ENCODE data around the gene ANGPTL8.

The ANGPTL8 gene

GRCh38 chr19:11269408-11269807, 30.0 kb downstream of the ANGPTL8 start:
- WGBS, 2 donors (ENCODE audit: extremely low coverage in 2 of 2, insufficient read length in 2 of 2, insufficient replicate concordance in 1 of 2): no CpG with 5 or more reads among the region's 7 CpGs
- no peak overlapping the region for H2BK5ac ChIP-seq (ENCODE audit: low read length)
- no peak overlapping the region for H3K14ac ChIP-seq (ENCODE audit: low read length)
- no peak overlapping the region for H3K27ac ChIP-seq (replicated peaks; ENCODE audit: low read length)
- H3K36me3 ChIP-seq (replicated peaks in 1 of 2; ENCODE audit: control insufficient read depth in 2 of 2, insufficient read depth in 2 of 2, low read length in 2 of 2): no peaks in the 10 kb centered on the region
- no peaks in the 10 kb centered on the region for H3K27me3 ChIP-seq (ENCODE audit: control insufficient read depth in 3 of 3, insufficient read depth in 3 of 3, low read depth in 1 of 3, low read length in 3 of 3)
- H2BK12ac ChIP-seq (ENCODE audit: low read length): no peak overlapping the region
- H3K79me1 ChIP-seq (ENCODE audit: low read depth, low read length): no peaks in the 10 kb centered on the region
- H3K9ac ChIP-seq (ENCODE audit: low read depth, low read length, poor library complexity): no peak overlapping the region
- H3K4me2 ChIP-seq (ENCODE audit: insufficient read depth, low read length, poor library complexity, severe bottlenecking): no peak overlapping the region
- H3K4me3 ChIP-seq (ENCODE audit: low read length in 2 of 2): no peak overlapping the region
- H4K91ac ChIP-seq (ENCODE audit: low read depth, low read length, poor library complexity): no peak overlapping the region
- no peak overlapping the region for H3K4ac ChIP-seq (ENCODE audit: low read length)
- H3K9me3 ChIP-seq (replicated peaks in 1 of 2; ENCODE audit: control insufficient read depth in 2 of 2, insufficient read depth in 1 of 2, low read depth in 1 of 2, low read length in 2 of 2): no peaks in the 10 kb centered on the region
- DNase-seq (ENCODE audit: low spot score): no peak
- H4K8ac ChIP-seq (ENCODE audit: low read depth, low read length): no peak overlapping the region
- H3K4me1 ChIP-seq (ENCODE audit: control insufficient read depth in 2 of 2, insufficient read depth in 1 of 2, low read depth in 1 of 2, low read length in 2 of 2): peaks cover 0 to 5% of the 10 kb centered on the region in 2 donors
- peak overlapping the region; percentile 4 for H2AFZ ChIP-seq (ENCODE audit: low read length)
- H2BK15ac ChIP-seq (ENCODE audit: low read length): no peak overlapping the region
- H2AK5ac ChIP-seq (ENCODE audit: low read depth, low read length): no peak overlapping the region
- no peak overlapping the region for H3K23ac ChIP-seq (ENCODE audit: low read depth, low read length, poor library complexity)
- no peak overlapping the region for H3K18ac ChIP-seq (ENCODE audit: low read length)
- H2BK120ac ChIP-seq (ENCODE audit: low read depth, low read length): no peak overlapping the region

DNA sequence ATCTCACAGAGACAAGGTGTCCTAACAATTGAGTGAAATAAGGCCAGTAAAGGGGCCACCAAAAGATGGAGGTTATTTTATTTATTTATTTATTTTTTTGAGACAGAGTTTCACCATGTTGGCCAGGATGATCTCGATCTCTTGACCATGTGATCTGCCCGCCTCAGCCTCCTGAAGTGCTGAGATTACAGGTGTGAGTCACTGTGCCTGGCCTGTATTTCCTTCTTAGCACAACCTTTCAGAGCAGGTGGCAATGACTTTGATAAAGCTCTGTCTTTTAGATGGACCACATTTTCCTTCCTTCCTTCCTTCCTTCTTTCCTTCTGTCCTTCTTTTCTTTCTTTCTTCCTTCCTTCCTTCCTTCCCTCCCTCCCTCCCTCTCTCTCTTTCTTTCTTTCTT, 33.9 kb downstream of the ANGPTL8 start:
- H3K27me3 ChIP-seq (ENCODE audit: control insufficient read depth in 3 of 3, insufficient read depth in 3 of 3, low read depth in 1 of 3, low read length in 3 of 3): no peaks in the 10 kb centered on the region

DNA sequence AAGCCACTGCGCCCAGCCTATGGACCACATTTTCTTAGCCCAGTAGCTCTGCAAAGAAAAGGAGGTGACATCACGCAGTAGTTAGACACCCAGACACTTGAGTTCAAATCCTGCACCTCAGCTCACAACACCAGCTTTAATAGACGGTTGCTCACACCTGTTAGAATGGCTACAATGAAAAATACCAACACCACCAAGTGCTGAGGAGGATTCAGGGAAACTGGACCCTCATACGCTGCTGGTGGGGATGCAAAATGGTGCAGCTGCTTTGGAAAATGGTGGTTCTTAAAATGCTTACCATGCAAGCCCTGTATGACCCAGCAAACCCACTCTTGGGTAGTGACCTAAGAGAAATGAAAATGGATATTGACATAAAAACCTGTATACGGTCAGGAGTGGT, 34.6 kb downstream of the ANGPTL8 start:
- H3K9ac ChIP-seq (ENCODE audit: low read depth, low read length, poor library complexity): no peak overlapping the region
- H3K23ac ChIP-seq (ENCODE audit: low read depth, low read length, poor library complexity): no peak overlapping the region
- no peak overlapping the region for H2BK12ac ChIP-seq (ENCODE audit: low read length)
- H2BK5ac ChIP-seq (ENCODE audit: low read length): no peak overlapping the region
- H3K4me3 ChIP-seq (ENCODE audit: low read length in 2 of 2): no peak overlapping the region
- no peak overlapping the region for H3K4me2 ChIP-seq (ENCODE audit: insufficient read depth, low read length, poor library complexity, severe bottlenecking)
- no peak overlapping the region for H2AK5ac ChIP-seq (ENCODE audit: low read depth, low read length)
- no peaks in the 10 kb centered on the region for H3K79me1 ChIP-seq (ENCODE audit: low read depth, low read length)
- no peaks in the 10 kb centered on the region for H3K27me3 ChIP-seq (ENCODE audit: control insufficient read depth in 3 of 3, insufficient read depth in 3 of 3, low read depth in 1 of 3, low read length in 3 of 3)
- no peak overlapping the region for H2BK15ac ChIP-seq (ENCODE audit: low read length)
- H2AFZ ChIP-seq (ENCODE audit: low read length): no peak overlapping the region
- no peak for DNase-seq (ENCODE audit: low spot score)
- H2BK120ac ChIP-seq (ENCODE audit: low read depth, low read length): no peak overlapping the region
- H4K8ac ChIP-seq (ENCODE audit: low read depth, low read length): no peak overlapping the region
- H3K9me3 ChIP-seq (replicated peaks in 1 of 2; ENCODE audit: control insufficient read depth in 2 of 2, insufficient read depth in 1 of 2, low read depth in 1 of 2, low read length in 2 of 2): peaks cover under 1 to 4% of the 10 kb centered on the region in 2 donors
- H3K14ac ChIP-seq (ENCODE audit: low read length): no peak overlapping the region
- H3K4ac ChIP-seq (ENCODE audit: low read length): no peak overlapping the region
- no peak overlapping the region for H3K18ac ChIP-seq (ENCODE audit: low read length)
- no peak overlapping the region for H4K91ac ChIP-seq (ENCODE audit: low read depth, low read length, poor library complexity)
- WGBS, 2 donors (ENCODE audit: extremely low coverage in 2 of 2, insufficient read length in 2 of 2, insufficient replicate concordance in 1 of 2): no CpG with 5 or more reads among the region's 5 CpGs
- peaks cover 0 to 16% of the 10 kb centered on the region in 2 donors for H3K4me1 ChIP-seq (ENCODE audit: control insufficient read depth in 2 of 2, insufficient read depth in 1 of 2, low read depth in 1 of 2, low read length in 2 of 2)
- H3K27ac ChIP-seq (replicated peaks; ENCODE audit: low read length): no peak overlapping the region
- H3K36me3 ChIP-seq (replicated peaks in 1 of 2; ENCODE audit: control insufficient read depth in 2 of 2, insufficient read depth in 2 of 2, low read length in 2 of 2): no peaks in the 10 kb centered on the region

More for the DNA sequence above, 33.9 kb downstream of the ANGPTL8 start:
- Histone ChIP-seq H3K27ac (replicated peaks; ENCODE audit: low read length) (no peak overlapping the region), H3K36me3 (replicated peaks in 1 of 2; ENCODE audit: control insufficient read depth in 2 of 2, insufficient read depth in 2 of 2, low read length in 2 of 2) (no peaks in the 10 kb centered on the region), H3K18ac (ENCODE audit: low read length) (no peak overlapping the region), H3K9me3 (replicated peaks in 1 of 2; ENCODE audit: control insufficient read depth in 2 of 2, insufficient read depth in 1 of 2, low read depth in 1 of 2, low read length in 2 of 2) (peaks cover 0 to 2% of the 10 kb centered on the region in 2 donors), H2AK5ac (ENCODE audit: low read depth, low read length) (no peak overlapping the region), H3K79me1 (ENCODE audit: low read depth, low read length) (no peaks in the 10 kb centered on the region), H3K4me2 (ENCODE audit: insufficient read depth, low read length, poor library complexity, severe bottlenecking) (no peak overlapping the region), H3K9ac (ENCODE audit: low read depth, low read length, poor library complexity) (no peak overlapping the region), H3K23ac (ENCODE audit: low read depth, low read length, poor library complexity) (no peak overlapping the region), H3K4ac (ENCODE audit: low read length) (no peak overlapping the region), H2BK12ac (ENCODE audit: low read length) (no peak overlapping the region), H3K4me3 (ENCODE audit: low read length in 2 of 2) (no peak overlapping the region), H4K8ac (ENCODE audit: low read depth, low read length) (no peak overlapping the region), H2BK15ac (ENCODE audit: low read length) (no peak overlapping the region), H3K4me1 (ENCODE audit: control insufficient read depth in 2 of 2, insufficient read depth in 1 of 2, low read depth in 1 of 2, low read length in 2 of 2) (peaks cover 0 to 11% of the 10 kb centered on the region in 2 donors), H4K91ac (ENCODE audit: low read depth, low read length, poor library complexity) (no peak overlapping the region), H2AFZ (ENCODE audit: low read length) (no peak overlapping the region), H3K14ac (ENCODE audit: low read length) (no peak overlapping the region), H2BK5ac (ENCODE audit: low read length) (no peak overlapping the region), H2BK120ac (ENCODE audit: low read depth, low read length) (no peak overlapping the region)
- DNase-seq (ENCODE audit: low spot score): no peak
- WGBS, 2 donors (ENCODE audit: extremely low coverage in 2 of 2, insufficient read length in 2 of 2, insufficient replicate concordance in 1 of 2): no CpG with 5 or more reads among the region's 2 CpGs

GRCh38 chr19:11274533-11275086, 35.2 kb downstream of the ANGPTL8 start:
- Histone ChIP-seq H3K9ac (ENCODE audit: low read depth, low read length, poor library complexity) (no peak overlapping the region), H3K27ac (replicated peaks; ENCODE audit: low read length) (no peak overlapping the region), H3K23ac (ENCODE audit: low read depth, low read length, poor library complexity) (no peak overlapping the region), H3K4me2 (ENCODE audit: insufficient read depth, low read length, poor library complexity, severe bottlenecking) (no peak overlapping the region), H3K9me3 (replicated peaks in 1 of 2; ENCODE audit: control insufficient read depth in 2 of 2, insufficient read depth in 1 of 2, low read depth in 1 of 2, low read length in 2 of 2) (peaks cover 4% of the 10 kb centered on the region in 2 donors), H3K4ac (ENCODE audit: low read length) (no peak overlapping the region), H2BK5ac (ENCODE audit: low read length) (no peak overlapping the region), H3K4me3 (ENCODE audit: low read length in 2 of 2) (no peak overlapping the region), H2AFZ (ENCODE audit: low read length) (no peak overlapping the region), H2BK12ac (ENCODE audit: low read length) (no peak overlapping the region), H3K79me1 (ENCODE audit: low read depth, low read length) (no peaks in the 10 kb centered on the region), H3K36me3 (replicated peaks in 1 of 2; ENCODE audit: control insufficient read depth in 2 of 2, insufficient read depth in 2 of 2, low read length in 2 of 2) (no peaks in the 10 kb centered on the region), H4K8ac (ENCODE audit: low read depth, low read length) (no peak overlapping the region), H4K91ac (ENCODE audit: low read depth, low read length, poor library complexity) (no peak overlapping the region), H2BK120ac (ENCODE audit: low read depth, low read length) (no peak overlapping the region), H2BK15ac (ENCODE audit: low read length) (no peak overlapping the region), H3K4me1 (ENCODE audit: control insufficient read depth in 2 of 2, insufficient read depth in 1 of 2, low read depth in 1 of 2, low read length in 2 of 2) (peaks cover 0 to 17% of the 10 kb centered on the region in 2 donors), H3K18ac (ENCODE audit: low read length) (no peak overlapping the region), H3K27me3 (ENCODE audit: control insufficient read depth in 3 of 3, insufficient read depth in 3 of 3, low read depth in 1 of 3, low read length in 3 of 3) (no peaks in the 10 kb centered on the region), H2AK5ac (ENCODE audit: low read depth, low read length) (no peak overlapping the region), H3K14ac (ENCODE audit: low read length) (no peak overlapping the region)
- WGBS, 2 donors (ENCODE audit: extremely low coverage in 2 of 2, insufficient read length in 2 of 2, insufficient replicate concordance in 1 of 2): no CpG with 5 or more reads among the region's 4 CpGs
- no peak for DNase-seq (ENCODE audit: low spot score)
